ENCODE results near the gene ARAP2. TPM values are rescaled to one million over a fixed set of nuclear protein-coding genes. Genes with fewer than 3 reads are reported as not detected.

The ARAP2 gene
- total and polyA plus RNA-seq, 8 donors = 4.3 to 35.2 (median 6.0) TPM

GRCh38 chr4:36249610-36250009 lies 5.3 kb upstream of the ARAP2 start:
- Histone ChIP-seq H3K27me3 (no peaks in the 10 kb centered on the region), H3K4me1 (peaks cover 0 to 14% of the 10 kb centered on the region in 2 donors), H3K27ac (no peak overlapping the region), H3K4me3 (no peak overlapping the region), H3K9me3 (no peaks in the 10 kb centered on the region), H3K36me3 (no peaks in the 10 kb centered on the region)
- intact Hi-C loops (cut with DNase I) = no loop called here
- TF ChIP-seq, protein P1, sequence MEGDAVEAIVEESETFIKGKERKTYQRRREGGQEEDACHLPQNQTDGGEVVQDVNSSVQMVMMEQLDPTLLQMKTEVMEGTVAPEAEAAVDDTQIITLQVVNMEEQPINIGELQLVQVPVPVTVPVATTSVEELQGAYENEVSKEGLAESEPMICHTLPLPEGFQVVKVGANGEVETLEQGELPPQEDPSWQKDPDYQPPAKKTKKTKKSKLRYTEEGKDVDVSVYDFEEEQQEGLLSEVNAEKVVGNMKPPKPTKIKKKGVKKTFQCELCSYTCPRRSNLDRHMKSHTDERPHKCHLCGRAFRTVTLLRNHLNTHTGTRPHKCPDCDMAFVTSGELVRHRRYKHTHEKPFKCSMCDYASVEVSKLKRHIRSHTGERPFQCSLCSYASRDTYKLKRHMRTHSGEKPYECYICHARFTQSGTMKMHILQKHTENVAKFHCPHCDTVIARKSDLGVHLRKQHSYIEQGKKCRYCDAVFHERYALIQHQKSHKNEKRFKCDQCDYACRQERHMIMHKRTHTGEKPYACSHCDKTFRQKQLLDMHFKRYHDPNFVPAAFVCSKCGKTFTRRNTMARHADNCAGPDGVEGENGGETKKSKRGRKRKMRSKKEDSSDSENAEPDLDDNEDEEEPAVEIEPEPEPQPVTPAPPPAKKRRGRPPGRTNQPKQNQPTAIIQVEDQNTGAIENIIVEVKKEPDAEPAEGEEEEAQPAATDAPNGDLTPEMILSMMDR (IDR thresholded peaks at IDR 0.05) = no peak
- ATAC-seq (no peak), DNase-seq (no peak)

- H3K27ac ChIP-seq = peak overlapping the region; percentile 87 to 95
- no peaks in the 10 kb centered on the region for H3K36me3 ChIP-seq
- peak overlapping the region; percentile 52 to 75 for H3K4me3 ChIP-seq
- peak; percentile 63 for ATAC-seq
- peak in 3 of 4 donors; percentile 21 to 60 (median 25) for DNase-seq
- H3K9me3 ChIP-seq = no peaks in the 10 kb centered on the region
- peaks cover 0 to 35% of the 10 kb centered on the region in 2 donors for H3K4me1 ChIP-seq
- TF ChIP-seq, protein P1 (IDR thresholded peaks at IDR 0.05) = no peak
- H3K27me3 ChIP-seq = no peaks in the 10 kb centered on the region
- intact Hi-C loops (cut with DNase I) = no loop called here
These were observed 708 bp downstream of the ARAP2 start for GRCh38 chr4:36243355-36244256.

DNA sequence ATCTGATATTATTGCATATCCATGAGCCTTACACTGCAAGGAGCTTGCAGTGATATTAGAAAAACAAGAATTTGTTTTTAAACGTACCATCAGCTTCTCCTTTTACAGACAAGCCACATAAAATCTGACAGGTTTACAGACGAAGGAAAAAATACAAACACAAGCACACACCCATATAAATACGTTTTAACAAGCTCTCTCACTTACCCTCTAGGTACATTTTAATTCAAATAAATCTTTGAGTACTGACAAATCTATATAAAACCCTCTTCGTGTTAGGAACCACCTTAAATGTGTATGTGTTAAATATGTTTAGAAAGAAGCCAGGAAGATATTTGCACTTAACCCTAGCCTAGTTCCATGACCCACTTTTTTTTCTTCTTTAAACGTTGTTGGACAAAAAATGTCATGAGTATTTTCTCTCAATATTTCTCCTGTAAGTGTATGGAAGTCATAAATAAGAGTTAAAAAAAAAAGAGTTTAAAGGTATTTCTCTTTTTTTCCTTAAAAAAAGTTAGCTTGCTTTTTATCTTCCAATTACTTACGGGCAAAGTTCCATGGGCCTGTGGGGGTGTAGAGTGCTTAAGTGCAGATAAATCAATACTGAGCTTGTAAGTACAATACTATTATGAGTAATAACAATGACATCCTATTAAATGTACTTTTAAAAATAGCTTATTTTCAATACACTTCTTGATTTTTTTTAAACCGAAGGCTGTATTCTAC lies 1.5 kb downstream of the ARAP2 start:
- DNase-seq (no peak), ATAC-seq (no peak)
- Histone ChIP-seq H3K4me1 (peaks cover 0 to 43% of the 10 kb centered on the region in 2 donors), H3K36me3 (no peaks in the 10 kb centered on the region), H3K9me3 (peaks cover 0 to 2% of the 10 kb centered on the region in 2 donors), H3K27ac (peak overlapping the region in 1 of 2 donors; percentile 95), H3K4me3 (peak overlapping the region; percentile 52 to 75), H3K27me3 (no peaks in the 10 kb centered on the region)
- TF ChIP-seq, protein P1 (IDR thresholded peaks at IDR 0.05) = no peak
- intact Hi-C loops (cut with DNase I) = no loop called here

- peaks cover 0 to 43% of the 10 kb centered on the region in 2 donors for H3K4me1 ChIP-seq
- DNase-seq (no peak), ATAC-seq (no peak)
- H3K9me3 ChIP-seq = peaks cover 0 to 8% of the 10 kb centered on the region in 2 donors
- H3K36me3 ChIP-seq = no peaks in the 10 kb centered on the region
- H3K4me3 ChIP-seq = peak overlapping the region; percentile 1 to 75
- H3K27ac ChIP-seq = peak overlapping the region in 1 of 2 donors; percentile 95
- TF ChIP-seq, protein P1 (IDR thresholded peaks at IDR 0.05) = no peak
- H3K27me3 ChIP-seq = no peaks in the 10 kb centered on the region
- intact Hi-C loops (cut with DNase I) = no loop called here
These were observed 2.5 kb downstream of the ARAP2 start for GRCh38 chr4:36241771-36242170.
